SK-N-MC (cell line): Measurements from ENCODE around the gene TRMT2A.

ENCODE experiments used
- DNase-seq: peaks from one replicate; pipeline ENCODE4 v3.0.0-alpha.2; 2011; ENCODE audit warnings: low read depth, low spot score
- H3K27ac ChIP-seq: fragments of 200-600 bp; sonication (generic); 2 replicates; pipeline ENCODE4 v1.5.1; 2016; ENCODE audit warnings: mixed run types
- H3K36me3 ChIP-seq: fragments of 200-600 bp; sonication (generic); 2 replicates; pipeline ENCODE4 v1.6.1; 2017; ENCODE audit warnings: antibody characterized with exemption, low read length, mixed read lengths; ENCODE audit not compliant: insufficient read depth
- H3K4me3 ChIP-seq: fragments of 200-600 bp; sonication (generic); 2 replicates; pipeline ENCODE4 v1.5.1; 2016
- H3K9ac ChIP-seq: fragments of 200-600 bp; sonication (generic); 2 replicates; pipeline ENCODE4 v1.8.0; 2017; ENCODE audit warnings: mixed run types, mixed read lengths; ENCODE audit not compliant: insufficient read length
- H3K9me3 ChIP-seq: fragments of 200-600 bp; sonication (generic); 2 replicates; pipeline ENCODE4 v1.6.1; 2017; ENCODE audit warnings: low read depth, mild to moderate bottlenecking, antibody characterized with exemption, low read length, moderate library complexity, mixed read lengths
- EZH2 ChIP-seq: fragments of 200-600 bp; sonication (generic); IDR thresholded peaks from one replicate; pipeline ENCODE4 v1.6.1; 2017; ENCODE audit warnings: antibody characterized with exemption
- FOXP2 ChIP-seq: optimal IDR thresholded peaks from 2 replicates; pipeline ENCODE3; 2011; ENCODE audit warnings: mild to moderate bottlenecking, moderate library complexity; ENCODE audit not compliant: insufficient read depth; ENCODE audit errors: extremely low read length, control extremely low read depth
- POLR2AphosphoS5 ChIP-seq: IDR thresholded peaks from 2 replicates; pipeline ENCODE4 v1.6.1; 2012; ENCODE audit warnings: mild to moderate bottlenecking, low read depth, low read length, borderline replicate concordance

TRMT2A gene

DNA sequence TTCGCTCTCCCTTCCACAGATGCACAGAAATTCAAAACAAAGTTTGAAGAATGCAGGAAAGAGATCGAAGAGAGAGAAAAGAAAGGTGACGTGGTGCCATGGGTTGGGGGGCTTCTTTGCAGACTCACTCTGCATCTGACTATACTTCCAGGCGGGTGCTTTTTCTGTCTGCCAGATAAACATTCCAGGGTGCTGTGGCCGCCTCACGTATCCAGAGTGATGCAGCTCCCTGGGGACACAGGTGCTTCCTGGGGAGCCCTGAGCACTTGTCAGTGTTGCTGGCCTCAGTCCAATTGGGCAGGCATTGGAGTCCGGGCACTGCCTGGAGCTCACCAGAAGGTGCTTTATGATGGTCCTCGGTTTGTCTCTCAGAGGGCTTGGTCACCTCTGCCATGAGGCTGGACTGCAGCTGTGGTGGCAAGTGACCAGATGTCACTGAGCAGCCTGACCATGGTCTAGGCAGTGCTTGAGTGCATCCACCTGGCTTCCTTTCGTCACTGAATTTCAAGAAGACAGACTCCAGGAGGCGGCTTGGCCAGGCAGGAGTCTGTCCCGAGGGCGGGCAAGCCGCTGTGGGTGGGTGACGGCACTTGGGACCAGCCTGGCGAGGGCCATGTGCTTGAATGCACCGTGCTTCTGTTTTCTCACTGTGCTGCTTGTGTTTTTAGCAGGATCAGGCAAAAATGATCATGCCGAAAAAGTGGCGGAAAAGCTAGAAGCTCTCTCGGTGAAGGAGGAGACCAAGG is 9.4 kb upstream of the TRMT2A start:
- Histone ChIP-seq H3K9ac (no peak overlapping the region), H3K9me3 (no peaks in the 10 kb centered on the region), H3K4me3 (no peak overlapping the region), H3K27ac (no peak overlapping the region), H3K36me3 (peaks cover 64% of the 10 kb centered on the region)
- TF ChIP-seq POLR2AphosphoS5 (no peak), FOXP2 (no peak), EZH2 (no peak)
- DNase-seq, result no peak

DNA sequence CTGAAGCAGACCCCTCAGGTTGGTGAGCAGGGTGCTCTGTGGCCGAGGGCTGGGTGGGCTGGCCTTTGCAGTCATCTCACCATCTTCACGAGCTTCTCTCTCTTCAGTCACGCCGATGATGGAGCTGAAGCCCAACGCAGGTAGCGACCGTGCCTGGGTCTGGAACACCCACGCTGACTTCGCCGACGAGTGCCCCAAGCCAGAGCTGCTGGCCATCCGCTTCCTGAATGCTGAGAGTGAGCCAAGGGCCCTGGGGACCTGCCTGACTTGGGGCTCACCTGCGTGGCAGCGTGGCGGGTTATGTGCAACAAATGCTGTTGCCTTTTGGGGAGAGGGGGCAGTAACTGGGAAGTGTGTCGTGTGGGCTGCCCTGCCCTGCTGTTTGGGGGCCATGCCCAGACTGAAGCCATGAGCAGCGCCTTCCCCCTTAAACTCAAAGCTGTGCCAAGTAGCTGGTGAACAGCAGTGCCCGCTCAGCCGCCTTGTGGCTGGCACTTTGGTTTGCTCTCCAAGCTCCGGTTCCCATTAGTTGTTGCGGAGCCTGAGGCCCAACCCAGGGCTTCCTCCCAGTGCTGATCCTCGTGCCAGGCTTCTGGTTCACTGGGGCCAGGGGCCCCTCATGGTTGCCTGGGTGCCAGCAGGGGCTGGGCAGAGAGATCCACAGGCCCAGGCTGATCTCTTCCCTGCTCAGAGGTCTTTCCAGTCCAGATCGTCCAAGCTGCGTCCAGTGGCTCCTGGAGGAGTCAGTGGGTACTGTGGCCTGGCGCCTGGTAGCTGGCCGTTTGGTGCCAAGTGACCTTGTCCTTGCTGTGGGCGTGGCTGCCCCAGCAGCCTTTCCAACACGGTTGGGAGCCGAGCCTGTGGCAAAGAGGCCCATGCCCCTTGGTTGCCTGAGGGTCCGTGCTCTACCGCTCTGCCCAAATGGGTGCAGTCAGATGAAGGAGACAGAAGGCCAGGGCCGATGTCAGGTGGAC is 8.5 kb upstream of the TRMT2A start:
- peaks cover 73% of the 10 kb centered on the region for H3K36me3 ChIP-seq
- no peak overlapping the region for H3K9ac ChIP-seq
- DNase-seq, result no peak
- TF ChIP-seq EZH2 (no peak), POLR2AphosphoS5 (no peak; the same call in 1 of the 2 replicates), FOXP2 (no peak)
- H3K4me3 ChIP-seq, result no peak overlapping the region
- no peaks in the 10 kb centered on the region for H3K9me3 ChIP-seq
- H3K27ac ChIP-seq, result no peak overlapping the region

DNA sequence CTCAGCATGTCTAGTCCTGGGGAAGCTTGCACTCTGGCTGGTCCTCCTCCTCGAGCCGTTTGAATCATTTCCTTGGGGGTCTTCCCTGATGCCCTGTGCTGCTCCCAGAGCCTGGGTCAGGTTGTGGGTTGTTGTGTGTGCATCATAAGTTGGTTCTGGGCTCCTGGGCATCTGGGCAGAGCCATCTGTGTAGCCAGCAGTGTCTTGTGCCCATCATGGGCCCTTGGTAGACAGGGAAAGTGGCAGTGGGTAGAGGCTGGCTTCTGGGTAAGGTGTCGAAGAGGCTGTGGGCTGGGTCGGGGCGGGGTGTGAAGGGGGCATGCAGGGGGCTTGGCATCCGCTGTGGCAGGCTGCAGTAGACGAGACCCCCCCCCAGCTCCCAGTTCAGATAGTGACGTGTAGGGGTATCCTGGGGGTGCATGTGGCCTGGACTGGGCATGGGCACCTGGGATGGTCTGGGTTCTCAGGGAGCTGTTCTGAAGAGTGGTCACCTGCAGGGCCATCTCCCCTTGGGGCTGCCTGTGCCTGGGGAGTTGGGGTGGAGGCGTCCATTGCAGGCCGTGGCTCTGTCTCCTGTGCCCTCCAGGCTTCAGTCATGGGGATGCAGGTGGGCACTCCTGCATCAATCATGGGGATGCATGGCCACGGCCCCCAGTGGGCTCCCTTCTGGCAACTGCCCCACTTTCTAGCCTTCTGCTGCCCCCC is 7.2 kb upstream of the TRMT2A start:
- DNase-seq, result no peak
- H3K27ac ChIP-seq, result no peak overlapping the region
- H3K4me3 ChIP-seq, result no peak overlapping the region
- H3K36me3 ChIP-seq, result peaks cover 86% of the 10 kb centered on the region
- H3K9ac ChIP-seq, result no peak overlapping the region
- H3K9me3 ChIP-seq, result no peaks in the 10 kb centered on the region
- TF ChIP-seq EZH2 (no peak), POLR2AphosphoS5 (no peak), FOXP2 (no peak)

DNA sequence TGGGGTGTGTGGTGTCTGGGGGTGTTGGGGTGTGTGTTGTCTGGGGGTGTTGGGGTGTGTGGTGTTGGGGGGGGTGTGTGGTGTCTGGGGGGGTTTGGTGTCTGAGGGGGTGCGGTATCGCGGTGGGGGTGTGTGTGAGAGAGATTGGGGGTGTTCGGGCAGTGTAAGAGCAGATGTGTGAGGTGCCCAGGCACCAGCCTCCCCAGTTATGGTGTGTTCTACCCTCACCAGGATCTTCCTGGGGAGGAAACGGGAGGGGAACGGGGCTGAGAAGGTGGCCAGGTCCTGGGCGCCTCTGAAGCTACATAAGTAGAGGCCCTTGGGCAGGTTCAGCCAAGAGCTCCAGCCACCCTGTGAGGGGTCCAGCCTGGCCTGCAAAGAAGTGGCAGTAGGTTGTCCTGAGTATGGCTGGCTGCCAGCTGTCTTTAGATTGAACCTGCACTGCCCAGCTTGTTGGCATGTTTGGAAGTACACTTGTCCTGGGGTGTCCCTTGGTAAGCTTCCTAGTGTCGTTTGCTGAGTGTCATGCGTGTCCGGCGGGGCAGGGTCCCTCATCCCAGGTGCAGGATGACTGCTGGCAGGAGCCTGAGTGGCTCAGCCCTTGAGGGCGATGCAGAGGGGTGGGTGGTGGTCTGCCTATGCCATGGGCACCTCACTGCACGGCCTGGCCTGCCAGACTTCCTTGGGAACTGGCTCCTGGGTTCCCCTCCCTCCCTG is 6.5 kb upstream of the TRMT2A start:
- TF ChIP-seq FOXP2 (no peak), EZH2 (no peak), POLR2AphosphoS5 (no peak)
- Histone ChIP-seq H3K4me3 (no peak overlapping the region), H3K9ac (no peak overlapping the region), H3K27ac (no peak overlapping the region), H3K36me3 (peaks cover 93% of the 10 kb centered on the region), H3K9me3 (no peaks in the 10 kb centered on the region)
- no peak for DNase-seq

DNA sequence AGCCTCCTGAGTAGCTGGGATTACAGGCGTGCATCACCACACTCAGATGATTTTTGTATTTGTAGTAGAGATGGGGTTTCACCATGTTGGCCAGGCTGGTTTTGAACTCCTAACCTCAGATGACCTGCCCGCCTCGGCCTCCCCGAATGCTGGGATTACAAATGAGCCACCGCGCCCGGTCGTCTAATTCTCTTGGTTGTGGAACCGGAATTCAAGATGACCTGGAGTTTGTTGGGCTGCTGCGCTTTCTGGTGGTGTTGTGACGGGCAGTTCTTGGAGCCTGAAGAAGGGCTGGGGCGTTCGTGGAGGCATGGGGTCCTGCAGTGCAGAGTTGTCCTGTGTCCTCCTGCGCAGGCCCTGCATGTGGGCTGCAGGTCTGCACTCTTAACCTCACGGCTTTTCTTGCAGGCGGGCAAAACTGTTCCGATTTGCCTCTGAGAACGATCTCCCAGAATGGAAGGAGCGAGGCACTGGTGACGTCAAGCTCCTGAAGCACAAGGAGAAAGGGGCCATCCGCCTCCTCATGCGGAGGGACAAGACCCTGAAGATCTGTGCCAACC is 4.9 kb upstream of the TRMT2A start:
- DNase-seq, result no peak
- Histone ChIP-seq H3K27ac (0 out of 2 replicates have a peak overlapping the region, but pooled peaks have one; percentile 31), H3K36me3 (peaks cover 89% of the 10 kb centered on the region), H3K9me3 (no peaks in the 10 kb centered on the region), H3K9ac (no peak overlapping the region), H3K4me3 (no peak overlapping the region)
- TF ChIP-seq FOXP2 (no peak), EZH2 (no peak), POLR2AphosphoS5 (no peak)

DNA sequence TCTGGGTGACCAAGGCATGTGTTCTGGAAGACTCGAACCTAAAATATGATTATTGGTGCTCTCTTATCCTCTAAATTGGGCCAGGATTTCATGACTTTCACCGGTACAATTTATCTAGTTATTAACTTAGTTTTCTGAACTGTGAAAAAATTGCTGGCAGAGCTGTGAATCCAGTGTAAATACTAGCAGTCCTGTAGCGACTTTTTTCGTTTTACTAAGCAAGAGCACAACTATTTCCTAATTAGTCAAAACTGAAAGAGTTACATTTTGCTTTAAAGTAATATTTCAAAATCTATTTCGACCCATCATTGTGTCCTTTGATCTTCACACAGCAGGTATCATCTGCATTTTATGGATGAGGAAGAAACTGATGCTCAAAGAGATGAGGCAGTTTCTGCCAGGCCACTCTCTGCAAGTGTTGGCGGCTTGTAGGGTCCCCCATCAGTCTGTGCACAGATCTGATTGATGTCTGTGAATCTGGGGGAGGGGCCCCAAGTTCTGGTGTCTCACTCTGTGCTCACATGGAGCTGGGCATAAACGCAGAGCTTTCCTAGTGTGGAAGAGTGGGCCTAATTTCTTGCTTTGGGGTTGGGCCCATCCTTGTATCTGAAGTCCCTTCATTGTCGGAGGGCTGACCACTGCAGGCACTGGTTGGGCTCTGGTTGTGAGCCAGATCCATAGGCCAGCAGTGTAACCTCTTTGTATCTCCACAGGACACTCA is 1.4 kb upstream of the TRMT2A start:
- Histone ChIP-seq H3K9me3 (no peaks in the 10 kb centered on the region), H3K36me3 (peaks cover 78% of the 10 kb centered on the region), H3K27ac (peak overlapping the region; percentile 89), H3K4me3 (peak overlapping the region; percentile 100), H3K9ac (peak overlapping the region; percentile 99)
- no peak for DNase-seq
- TF ChIP-seq FOXP2, result no peak
- TF ChIP-seq POLR2AphosphoS5, result no peak
- TF ChIP-seq EZH2, result no peak
